Vagina (tissue), 2 donors: Measurements from ENCODE around the gene MED16.

ENCODE experiments used
- CTCF ChIP-seq, 3 experiments: fragments of 450-650 bp in 2 of 3; fragments of 200-600 bp in 1 of 3; sonication (generic) in 1 of 3; IDR thresholded peaks; one replicate each; pipeline ENCODE4 v1.5.1; 2017 to 2019; ENCODE audit warnings: antibody characterized with exemption in 3 of 3, mild to moderate bottlenecking in 2 of 3, moderate library complexity in 2 of 3
- POLR2A ChIP-seq, 2 donors: fragments of 450-650 bp; IDR thresholded peaks; one replicate each; pipeline ENCODE4 v1.6.1; 2017; ENCODE audit warnings: antibody characterized with exemption in 2 of 2, mild to moderate bottlenecking in 2 of 2, moderate library complexity in 2 of 2

- no peak for TF ChIP-seq CTCF (IDR thresholded peaks at IDR 0.05)
- no peak for TF ChIP-seq POLR2A (IDR thresholded peaks at IDR 0.05)
These were observed 46.9 kb upstream of the MED16 start for GRCh38 chr19:939922-940321.
